Measurements from ENCODE around the gene MT1G. TPM values are rescaled to one million over a fixed set of nuclear protein-coding genes. Genes with fewer than 3 reads are reported as not detected.

Gene MT1G
- total and polyA plus RNA-seq, 4 donors, result 152 to 9,444 (median 3,398) TPM

GRCh38 chr16:56691885-56692284 lies 24.0 kb upstream of the MT1G start:
- no peak for DNase-seq (ENCODE audit: low spot score)
- 81% methylated on average over 4 of the region's 4 CpGs for WGBS
- Histone ChIP-seq H3K4me3 (ENCODE audit: low read depth in 1 of 3, low read length in 3 of 3) (no peak overlapping the region), H3K27ac (ENCODE audit: low read depth in 1 of 2, low read length in 2 of 2) (no peak overlapping the region), H3K4me1 (ENCODE audit: control insufficient read depth in 4 of 4, insufficient read depth in 4 of 4, low read length in 3 of 4) (no peaks in the 10 kb centered on the region), H3K9ac (ENCODE audit: low read depth in 1 of 2, low read length in 2 of 2) (no peak overlapping the region), H3K36me3 (ENCODE audit: control insufficient read depth in 4 of 4, insufficient read depth in 3 of 4, low read depth in 1 of 4, low read length in 3 of 4) (no peaks in the 10 kb centered on the region), H3K9me3 (ENCODE audit: control insufficient read depth in 4 of 4, low read length in 3 of 4) (no peaks in the 10 kb centered on the region), H3K27me3 (ENCODE audit: control insufficient read depth in 4 of 4, insufficient read depth in 4 of 4, low read length in 3 of 4) (no peaks in the 10 kb centered on the region)
- no peak for TF ChIP-seq ZBTB33 (IDR thresholded peaks at IDR 0.05)
- no peak for TF ChIP-seq RXRA (IDR thresholded peaks at IDR 0.05)
- no peak for TF ChIP-seq RAD21 (IDR thresholded peaks at IDR 0.05)
- no peak for TF ChIP-seq FOXA2 (IDR thresholded peaks at IDR 0.05)

- Histone ChIP-seq H3K27ac (ENCODE audit: low read depth in 1 of 2, low read length in 2 of 2) (no peak overlapping the region), H3K4me1 (ENCODE audit: control insufficient read depth in 4 of 4, insufficient read depth in 4 of 4, low read length in 3 of 4) (no peaks in the 10 kb centered on the region), H3K9me3 (ENCODE audit: control insufficient read depth in 4 of 4, low read length in 3 of 4) (no peaks in the 10 kb centered on the region), H3K36me3 (ENCODE audit: control insufficient read depth in 4 of 4, insufficient read depth in 3 of 4, low read depth in 1 of 4, low read length in 3 of 4) (no peaks in the 10 kb centered on the region), H3K27me3 (ENCODE audit: control insufficient read depth in 4 of 4, insufficient read depth in 4 of 4, low read length in 3 of 4) (no peaks in the 10 kb centered on the region), H3K4me3 (ENCODE audit: low read depth in 1 of 3, low read length in 3 of 3) (no peak overlapping the region), H3K9ac (ENCODE audit: low read depth in 1 of 2, low read length in 2 of 2) (no peak overlapping the region)
- TF ChIP-seq HNF4G (IDR thresholded peaks at IDR 0.05), result no peak
- no peak for TF ChIP-seq FOXA2 (IDR thresholded peaks at IDR 0.05)
- TF ChIP-seq CTCF (IDR thresholded peaks at IDR 0.05; ENCODE audit: low read depth, low read length, missing input control), result no peak
- no peak for TF ChIP-seq FOXA1 (IDR thresholded peaks at IDR 0.05)
- TF ChIP-seq NR2F2 (IDR thresholded peaks at IDR 0.05), result no peak
- no peak for DNase-seq (ENCODE audit: low spot score)
- 85% methylated on average over 4 of the region's 4 CpGs for WGBS
Observed at GRCh38 chr16:56690420-56691122, 22.7 kb upstream of the MT1G start.

GRCh38 chr16:56689171-56689570 lies 21.3 kb upstream of the MT1G start:
- no peaks in the 10 kb centered on the region for H3K9me3 ChIP-seq (ENCODE audit: control insufficient read depth in 4 of 4, low read length in 3 of 4)
- H3K4me1 ChIP-seq (ENCODE audit: control insufficient read depth in 4 of 4, insufficient read depth in 4 of 4, low read length in 3 of 4), result peaks cover 0 to 2% (median 0%) of the 10 kb centered on the region in 4 donors
- H3K36me3 ChIP-seq (ENCODE audit: control insufficient read depth in 4 of 4, insufficient read depth in 3 of 4, low read depth in 1 of 4, low read length in 3 of 4), result no peaks in the 10 kb centered on the region
- no peak overlapping the region for H3K4me3 ChIP-seq (ENCODE audit: low read depth in 1 of 3, low read length in 3 of 3)
- DNase-seq (ENCODE audit: low spot score), result no peak
- H3K27ac ChIP-seq (ENCODE audit: low read depth in 1 of 2, low read length in 2 of 2), result no peak overlapping the region
- no peak for TF ChIP-seq ATF3 (IDR thresholded peaks at IDR 0.05)
- TF ChIP-seq ZBTB33 (IDR thresholded peaks at IDR 0.05), result no peak
- TF ChIP-seq MAX (IDR thresholded peaks at IDR 0.05), result no peak
- no peak for TF ChIP-seq RXRA (IDR thresholded peaks at IDR 0.05)
- TF ChIP-seq FOXA2 (IDR thresholded peaks at IDR 0.05), result no peak
- no peak for TF ChIP-seq YY1 (IDR thresholded peaks at IDR 0.05)
- TF ChIP-seq GABPA (IDR thresholded peaks at IDR 0.05 in 1 of 2, conservative IDR thresholded peaks at IDR 0.05 in 1 of 2), result no peak
- no peak for TF ChIP-seq SP1 (IDR thresholded peaks at IDR 0.05)
- no peak for TF ChIP-seq NR2F2 (IDR thresholded peaks at IDR 0.05)
- WGBS, result 88% methylated on average over 3 of the region's 3 CpGs
- H3K9ac ChIP-seq (ENCODE audit: low read depth in 1 of 2, low read length in 2 of 2), result no peak overlapping the region
- H3K27me3 ChIP-seq (ENCODE audit: control insufficient read depth in 4 of 4, insufficient read depth in 4 of 4, low read length in 3 of 4), result no peaks in the 10 kb centered on the region

All from liver (tissue), 9 donors.